Stimulated activated CD4-positive, alpha-beta T cell treated with anti-CD3 and anti-CD28 coated beads, Interleukin-1b, Interleukin-23, amount 100 ng/mL, for 24 hours (primary cell): ENCODE data around the gene PLPP3.

Experiments
- DNase-seq, 4 experiments: peaks; one replicate each; pipeline ENCODE4 v3.0.0-alpha.2; 2020; ENCODE audit warnings: low read depth in 4 of 4, low spot score in 1 of 4

The PLPP3 gene

DNA sequence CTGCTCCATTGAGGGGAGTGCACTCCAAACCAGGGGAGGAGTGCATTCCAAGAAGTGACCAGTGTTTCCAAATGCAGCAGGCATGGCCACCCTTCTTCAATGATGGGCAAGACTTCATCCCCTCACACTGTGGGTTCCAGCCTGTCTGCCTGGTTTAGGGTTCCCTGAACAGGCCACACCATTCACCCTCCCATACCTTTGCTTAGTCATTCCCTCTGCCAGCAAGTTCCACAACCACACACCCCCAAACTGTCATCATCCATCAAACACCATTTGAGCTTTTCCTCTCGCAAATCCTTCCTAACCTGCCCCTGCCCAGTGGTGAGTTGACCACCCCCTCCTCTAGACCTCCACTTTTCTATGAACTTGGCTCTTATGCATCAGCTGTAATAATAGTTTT lies 116.0 kb downstream of the PLPP3 start:
- DNase-seq = no peak

DNA sequence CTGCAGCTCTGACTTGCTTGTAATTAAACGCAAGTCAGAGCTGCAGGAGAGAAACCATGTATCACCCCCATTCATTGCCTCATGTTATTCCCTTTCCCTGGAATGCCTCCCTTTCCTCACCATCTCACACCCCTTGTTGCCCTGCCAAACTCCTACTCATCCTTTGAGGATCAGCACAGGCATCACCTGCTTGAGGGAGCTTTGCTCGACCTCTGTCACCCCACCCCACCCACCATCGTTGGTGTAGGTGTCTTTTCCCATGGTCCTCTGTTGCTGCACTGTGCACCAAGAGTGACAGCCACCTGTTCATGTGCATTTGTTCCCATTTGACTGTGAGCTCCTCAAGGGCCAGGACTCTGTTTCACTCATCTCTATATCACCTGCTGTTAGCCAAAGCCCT lies 117.2 kb downstream of the PLPP3 start:
- DNase-seq = no peak

DNA sequence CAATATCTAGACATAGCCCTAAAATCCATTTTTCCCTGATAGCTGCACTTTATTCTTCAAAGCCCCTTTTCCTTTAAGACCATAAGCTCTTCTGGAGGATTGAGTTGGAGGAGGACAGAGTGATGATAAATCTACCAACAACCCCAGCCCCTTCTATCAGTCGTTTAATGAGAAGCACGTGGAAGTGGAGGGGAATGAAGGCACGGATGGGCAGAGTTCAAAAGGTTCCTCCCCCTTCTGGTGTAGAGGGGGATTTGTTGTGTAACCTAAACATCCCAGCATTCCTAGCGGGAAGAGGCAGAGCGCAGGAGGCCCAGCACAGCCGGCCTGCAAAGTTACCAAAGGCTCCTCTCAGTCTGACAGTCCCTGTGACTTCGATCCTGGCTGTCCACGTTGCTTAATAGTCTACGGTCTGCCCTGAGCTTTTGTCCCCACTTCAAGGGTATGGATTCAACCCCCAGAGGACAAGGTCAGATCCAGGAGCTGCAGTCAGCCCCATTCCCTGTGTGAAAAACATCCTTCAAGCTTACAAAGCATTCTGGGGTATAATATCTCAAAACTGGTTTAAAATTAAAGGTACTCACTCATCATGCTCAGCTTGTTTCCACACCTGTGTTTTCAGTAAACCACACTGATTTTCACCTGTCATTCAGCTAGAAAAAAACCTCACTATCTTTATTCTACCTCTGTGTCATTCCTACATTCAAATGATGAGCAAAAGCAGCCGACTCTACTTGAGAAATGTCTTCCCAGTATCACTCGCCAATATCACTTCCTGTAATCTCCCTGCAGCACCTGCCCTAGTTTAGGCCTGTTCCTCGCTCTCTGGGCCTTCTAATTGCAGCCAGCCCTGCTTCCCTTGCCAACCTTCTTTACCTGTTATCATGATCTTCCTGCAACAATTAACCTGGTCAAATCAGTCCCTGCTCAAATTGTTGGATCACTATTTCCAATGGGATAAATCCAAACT lies 117.9 kb downstream of the PLPP3 start:
- no peak for DNase-seq

DNA sequence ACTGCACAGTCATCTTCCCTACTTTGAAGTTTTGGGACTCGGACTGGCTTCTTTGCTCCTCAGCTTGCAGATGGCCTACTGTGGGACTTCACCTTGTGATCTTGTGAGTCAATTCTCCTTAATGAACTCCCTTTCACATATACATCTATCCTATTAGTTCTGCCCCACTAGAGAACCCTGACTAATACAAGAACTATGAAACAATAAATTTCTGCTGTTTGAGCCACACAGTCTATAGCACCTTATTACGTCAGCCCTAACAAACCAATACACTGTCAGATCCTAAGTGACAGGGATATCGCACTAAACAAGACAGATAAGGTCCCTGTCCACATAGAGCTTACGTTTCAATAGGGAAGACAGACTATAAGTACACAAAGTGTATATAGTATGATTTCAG lies 120.1 kb downstream of the PLPP3 start:
- no peak for DNase-seq

DNA sequence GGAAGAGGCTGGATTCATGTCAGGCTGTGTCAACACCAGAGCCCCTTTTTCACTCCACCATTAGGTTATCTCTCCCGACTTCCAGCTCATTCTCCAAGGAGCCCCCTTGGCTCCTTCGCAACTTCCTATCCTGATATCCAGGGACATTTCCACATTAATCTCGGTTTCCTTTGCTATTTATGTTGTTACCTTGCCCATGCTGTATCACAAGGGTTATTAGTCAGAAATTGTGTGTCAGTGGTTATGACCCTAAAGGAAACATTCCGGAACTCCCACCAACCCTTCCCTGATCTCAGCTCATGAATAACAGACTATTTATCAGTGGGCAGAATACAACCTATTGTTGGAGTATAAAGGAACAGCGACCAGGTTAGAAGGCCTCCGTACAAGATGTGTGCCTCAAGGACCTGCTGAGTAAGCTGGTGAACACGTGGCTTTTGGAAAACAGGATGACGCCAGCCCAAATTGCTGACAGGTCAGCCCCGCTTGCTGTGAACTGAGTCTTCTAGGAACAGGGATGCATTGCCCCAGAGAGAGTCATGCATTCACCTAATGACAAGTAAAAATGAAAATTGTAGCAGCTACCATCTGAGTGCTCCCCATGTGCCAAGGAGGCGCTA lies 121.5 kb downstream of the PLPP3 start:
- DNase-seq = no peak

DNA sequence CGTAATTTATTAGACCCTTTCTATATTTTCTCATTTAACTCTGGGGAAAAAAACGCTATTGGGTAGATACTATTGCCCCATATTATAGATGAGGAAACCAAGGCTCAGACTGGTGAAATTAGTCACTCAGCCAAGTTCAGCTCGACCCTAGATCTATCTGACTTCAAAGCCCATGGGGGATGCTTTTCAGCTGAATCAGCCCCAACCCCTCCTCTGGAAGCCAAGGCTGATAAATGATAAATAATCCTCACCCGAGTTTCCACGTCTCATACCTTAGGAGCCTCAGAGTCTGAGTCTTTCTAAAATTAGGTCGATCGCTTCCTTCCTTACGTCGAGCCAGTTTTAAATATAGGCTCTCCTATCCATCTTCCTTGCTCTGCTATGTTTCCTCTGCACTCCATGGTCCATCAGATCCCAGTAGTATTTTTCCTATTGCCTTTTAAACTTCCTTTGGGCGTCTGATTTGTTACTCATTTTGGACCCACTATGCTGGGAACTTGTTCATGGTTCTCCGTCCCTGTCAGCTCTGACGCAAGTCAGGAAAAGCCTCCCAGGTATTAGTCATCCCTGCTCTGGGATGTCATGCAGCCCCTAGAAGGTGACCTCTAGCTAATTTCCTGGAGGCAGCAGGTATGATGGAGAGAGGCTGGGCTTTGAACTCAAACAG lies 122.8 kb downstream of the PLPP3 start:
- no peak for DNase-seq

DNA sequence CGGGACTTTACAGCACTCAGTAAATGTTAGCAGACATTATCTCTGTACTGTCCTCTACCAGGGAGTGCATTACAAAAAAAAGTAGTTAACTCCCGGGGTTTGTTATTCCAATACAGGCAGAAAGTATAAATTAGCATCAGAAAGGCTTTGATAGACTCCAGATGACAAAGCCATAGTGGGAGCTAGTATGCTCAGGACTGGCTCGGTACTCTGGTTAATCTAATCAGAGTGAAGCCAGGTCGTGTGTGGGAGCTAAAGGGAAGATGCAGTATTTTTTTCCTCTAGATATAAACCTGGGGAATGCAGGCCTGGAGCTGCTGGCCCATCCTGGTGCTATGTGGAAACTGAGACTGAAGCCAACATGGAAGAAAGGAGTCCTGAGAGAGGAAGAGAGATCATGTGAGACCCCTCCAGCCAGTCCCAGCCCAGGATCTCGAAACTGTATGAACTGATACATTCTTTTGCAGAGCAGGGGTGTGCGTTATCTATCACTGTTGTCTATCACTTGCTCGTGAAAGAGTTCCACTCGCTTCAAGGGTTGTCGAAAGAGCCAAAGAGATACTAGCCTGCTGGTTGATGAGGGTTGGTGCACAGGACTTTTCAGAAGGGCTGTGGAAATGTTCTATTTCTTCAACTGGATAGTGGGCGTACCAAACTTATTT lies 125.8 kb downstream of the PLPP3 start:
- no peak for DNase-seq

DNA sequence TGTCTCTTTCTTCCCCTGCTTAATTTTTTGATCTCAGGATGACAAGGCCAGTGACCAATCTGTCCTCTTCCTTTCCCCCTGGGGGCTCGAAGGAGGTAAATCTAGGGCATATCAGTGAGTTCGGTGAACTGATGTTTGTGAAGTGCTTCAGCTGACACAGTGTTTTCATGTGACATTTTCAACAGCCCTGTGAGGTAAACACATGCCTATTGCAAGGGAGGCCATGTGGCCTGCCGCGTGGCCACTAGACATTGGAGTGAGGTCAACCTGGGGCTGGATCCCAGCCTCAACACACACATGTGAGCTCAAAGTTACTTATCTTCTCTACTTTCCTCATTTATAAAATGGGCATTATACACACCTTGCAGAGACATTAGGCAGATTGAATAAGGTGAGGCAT lies 126.3 kb downstream of the PLPP3 start:
- DNase-seq = no peak

DNA sequence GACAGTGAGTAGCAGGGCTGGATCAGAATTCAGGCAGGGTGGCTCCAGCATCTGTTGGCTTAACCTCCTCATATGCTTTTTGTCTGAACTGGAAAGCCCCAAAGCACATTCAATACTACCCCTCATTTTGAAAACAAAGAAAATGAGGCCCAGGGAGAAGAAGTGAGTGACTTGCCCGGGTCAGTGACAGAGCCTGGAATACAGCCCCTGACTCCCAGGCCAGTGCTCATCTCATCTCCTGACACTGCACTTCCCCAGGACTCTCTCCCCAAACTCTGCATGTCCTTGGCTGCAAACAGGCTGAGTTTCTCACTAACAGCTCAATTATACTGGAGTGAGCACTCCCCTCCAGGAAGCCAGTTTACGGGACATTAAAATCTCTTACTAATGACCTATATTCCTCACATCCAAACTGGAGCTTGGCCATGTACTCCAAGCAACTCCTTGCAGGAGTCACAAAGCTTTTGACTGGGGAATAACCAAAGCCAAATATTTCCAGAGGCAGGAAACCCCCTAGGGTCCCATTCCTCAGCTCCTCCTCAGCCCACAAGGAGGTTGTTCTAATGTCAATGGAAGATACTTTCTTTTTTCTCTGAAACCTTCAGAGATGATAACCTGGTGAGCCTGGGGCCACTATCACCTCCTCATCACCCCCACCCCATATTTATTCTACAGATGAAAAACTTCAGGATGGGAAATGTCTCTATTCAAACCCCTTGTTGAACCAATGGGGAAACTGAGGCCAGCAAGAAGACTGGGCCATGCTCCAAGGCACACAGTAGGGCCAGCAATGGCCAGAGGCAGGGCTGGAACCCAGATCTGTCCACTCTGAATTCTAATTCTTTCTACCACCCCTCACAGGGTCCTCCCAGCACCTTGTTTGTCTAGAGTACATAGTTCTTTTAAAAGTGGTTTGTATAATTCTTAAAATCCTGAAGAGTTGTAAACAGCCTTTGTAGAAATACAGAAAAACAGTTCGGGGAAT lies 127.0 kb downstream of the PLPP3 start:
- DNase-seq = no peak

DNA sequence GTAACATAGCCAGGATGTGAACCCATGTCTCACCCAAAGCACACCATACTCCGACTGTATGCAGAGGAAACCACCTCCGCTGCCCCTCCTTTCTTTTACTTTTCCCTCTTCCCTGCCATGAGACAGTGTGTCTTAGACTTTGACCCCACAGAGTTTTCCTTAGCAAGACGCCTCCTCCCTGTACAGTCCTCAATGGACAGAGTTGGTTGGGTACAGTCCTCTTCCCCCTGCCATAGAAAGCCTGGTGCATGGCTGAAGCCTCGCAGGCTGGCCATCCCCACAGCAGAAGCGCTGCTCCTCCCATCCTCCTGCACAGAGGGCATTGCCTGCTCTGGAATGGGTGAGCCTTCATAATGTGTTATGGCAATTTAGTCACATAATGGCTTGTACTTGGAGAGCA lies 127.9 kb downstream of the PLPP3 start:
- no peak for DNase-seq

DNA sequence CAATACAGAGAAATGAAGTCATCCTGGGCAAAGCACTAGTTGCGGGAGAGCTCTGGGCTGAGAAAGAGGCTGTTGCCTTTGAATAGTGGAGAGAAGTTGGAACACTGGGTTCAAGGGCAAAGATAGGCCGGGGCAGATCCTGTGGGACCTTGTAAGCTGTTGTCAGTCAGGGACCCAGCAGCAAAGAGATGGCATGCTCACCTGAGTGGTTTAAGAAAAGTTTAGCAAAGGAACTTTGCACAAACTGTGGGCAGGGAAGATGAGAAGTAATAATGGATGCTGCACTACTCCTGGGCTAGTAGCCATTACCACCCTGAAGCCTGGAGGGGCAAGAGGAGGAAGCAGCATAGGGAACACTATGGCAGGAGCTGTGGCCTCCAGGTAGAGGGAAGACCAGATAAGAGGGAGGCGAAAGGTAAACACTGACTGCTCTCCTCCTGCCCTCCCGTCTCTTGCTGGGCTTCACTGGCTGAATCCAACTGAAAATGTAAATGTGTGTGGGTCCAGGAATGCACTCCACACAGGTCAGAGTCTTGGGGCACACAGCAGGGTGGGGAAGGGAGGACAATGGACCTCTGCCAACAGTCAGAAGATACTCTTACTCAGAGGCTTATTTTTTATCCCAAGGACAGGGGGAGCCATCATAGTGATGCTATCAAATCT lies 129.2 kb downstream of the PLPP3 start:
- DNase-seq = no peak

DNA sequence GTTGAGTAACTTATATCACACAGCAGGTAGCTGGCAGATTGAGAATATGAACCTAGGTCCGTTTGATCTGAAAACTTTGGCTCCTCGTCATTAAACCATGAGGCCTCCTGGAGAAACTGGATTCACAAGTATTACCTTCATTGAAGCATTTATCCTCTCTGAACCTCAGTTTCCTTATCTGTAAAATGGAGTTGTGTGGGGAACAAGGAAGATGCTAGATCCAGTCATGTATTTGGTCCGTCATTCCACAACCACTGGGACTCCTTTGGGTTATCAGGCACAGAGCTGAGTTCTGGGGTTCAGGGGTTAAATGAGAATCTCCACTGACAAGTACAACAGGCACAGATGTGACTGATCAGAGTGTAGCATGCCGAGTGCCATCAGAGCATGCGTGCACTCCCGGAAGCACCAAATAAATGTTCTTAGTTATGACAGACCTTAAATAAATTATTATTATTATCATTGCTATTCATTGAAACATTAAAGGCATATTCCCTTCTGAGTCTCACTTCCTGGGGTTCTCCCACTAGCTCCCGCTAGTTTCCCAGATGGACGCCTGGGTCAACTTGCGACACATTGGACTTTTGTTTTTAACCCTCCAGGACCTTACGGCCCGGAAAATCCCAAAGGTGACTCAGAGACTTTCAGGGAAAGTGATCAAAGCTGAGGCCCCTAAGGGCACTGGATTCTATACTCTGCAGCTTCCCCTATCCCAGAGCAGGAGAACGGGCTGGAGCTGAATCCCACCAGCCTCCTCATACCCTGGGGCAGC lies 130.6 kb downstream of the PLPP3 start:
- no peak for DNase-seq

DNA sequence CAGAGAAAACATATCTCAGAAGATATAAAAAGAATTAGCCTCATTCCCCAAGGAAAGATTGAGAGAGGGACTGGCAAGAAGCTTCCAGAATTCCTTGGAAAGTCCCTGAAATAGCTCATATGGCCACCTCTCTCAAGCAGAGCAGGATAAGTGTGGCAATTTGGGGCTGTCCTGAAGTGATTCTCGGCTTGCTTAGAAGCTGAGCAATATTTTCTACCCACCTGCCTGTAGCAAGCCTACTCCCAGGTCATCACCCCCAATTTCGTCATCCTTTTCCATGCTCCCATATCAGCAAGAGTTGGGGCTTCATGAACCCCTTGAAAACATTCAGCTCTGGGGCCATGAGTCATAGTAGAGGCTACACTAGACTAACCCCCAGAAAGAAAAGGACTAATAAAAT lies 131.5 kb downstream of the PLPP3 start:
- no peak for DNase-seq

DNA sequence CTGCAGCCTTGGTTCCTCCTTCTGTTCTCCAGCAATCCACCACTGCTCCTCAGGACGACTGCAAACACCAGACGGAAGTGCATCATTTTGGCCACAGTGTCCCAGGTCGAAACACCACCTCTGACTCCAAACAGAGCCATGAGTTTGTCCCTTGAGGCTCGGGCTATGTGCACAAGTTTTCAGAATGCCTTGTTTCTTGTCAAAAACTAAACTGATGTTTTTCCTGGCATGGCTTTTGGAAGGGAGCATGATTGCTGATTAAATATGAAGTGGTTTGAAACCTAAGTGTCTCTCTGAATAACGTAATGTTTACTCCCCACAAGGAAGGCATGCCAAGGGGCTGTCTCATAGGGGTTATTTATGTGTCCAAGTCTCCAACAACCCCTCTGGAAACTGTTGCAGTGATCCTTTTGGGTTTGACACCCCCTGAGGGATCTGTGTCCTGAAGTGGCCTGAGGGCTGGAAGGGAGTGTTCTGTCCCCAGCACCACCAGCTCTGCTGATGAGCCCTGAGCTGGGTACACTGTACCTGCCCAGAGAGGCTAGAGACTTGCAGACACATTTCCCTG lies 132.7 kb downstream of the PLPP3 start:
- DNase-seq = no peak

DNA sequence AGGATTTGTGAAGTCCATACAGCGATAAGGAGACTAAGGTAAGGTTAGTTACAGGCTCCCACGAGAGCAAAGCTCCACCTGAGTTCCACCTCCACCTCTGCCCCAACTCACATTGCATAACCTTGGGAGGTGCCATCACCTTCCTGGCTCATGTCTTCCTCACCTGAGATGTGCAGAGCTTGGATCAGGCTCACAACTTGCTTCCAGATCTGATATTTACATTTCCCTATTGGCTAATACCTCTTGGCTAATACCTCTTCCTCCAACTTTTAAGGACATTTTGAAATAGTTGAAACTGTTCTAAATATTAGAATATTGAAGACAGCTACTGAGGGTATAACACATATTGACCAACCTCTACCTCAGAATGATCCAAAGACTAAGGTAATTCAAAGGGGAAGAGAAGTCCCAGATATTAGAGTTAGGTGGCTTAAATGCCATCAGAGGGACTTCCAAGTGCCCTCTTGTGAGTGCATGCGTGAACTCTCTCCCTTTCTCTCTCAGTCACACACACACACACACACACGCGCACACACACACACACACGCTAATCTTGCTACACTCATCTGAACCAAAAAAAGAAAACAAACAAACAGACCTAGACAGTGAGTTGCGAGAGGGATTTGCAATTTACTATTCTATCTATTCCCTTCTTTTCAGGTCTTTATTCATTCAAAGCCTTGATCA lies 134.3 kb downstream of the PLPP3 start:
- DNase-seq = no peak
